ENCODE results near the gene FAH.
"Not testable (repeated sequence)": the region's sequence is repeated elsewhere in the genome, so short reads cannot be mapped to it uniquely, and the experiment has no call there.

The FAH gene

GRCh38 chr15:80152180-80152895, 461 bp upstream of the FAH start:
- peak; percentile 45 to 74 for DNase-seq

- no peak for DNase-seq
These were observed 1.1 kb downstream of the FAH start for GRCh38 chr15:80153900-80154299.

GRCh38 chr15:80154336-80154735, 1.5 kb downstream of the FAH start:
- no peak for DNase-seq

GRCh38 chr15:80155001-80155377, 2.2 kb downstream of the FAH start:
- no peak for DNase-seq

- not testable (repeated sequence) for DNase-seq
These were observed 2.8 kb downstream of the FAH start for GRCh38 chr15:80155378-80156175.

GRCh38 chr15:80156176-80156720, 3.4 kb downstream of the FAH start:
- DNase-seq: no peak

- DNase-seq: no peak
These were observed 4.4 kb downstream of the FAH start for GRCh38 chr15:80157215-80157614.

- no peak for DNase-seq
These were observed 6.5 kb downstream of the FAH start for GRCh38 chr15:80159301-80159700.

GRCh38 chr15:80159811-80160569, 7.2 kb downstream of the FAH start:
- no peak for DNase-seq

- no peak for DNase-seq
These were observed 7.9 kb downstream of the FAH start for GRCh38 chr15:80160570-80161156.

GRCh38 chr15:80161468-80162016, 8.7 kb downstream of the FAH start:
- no peak for DNase-seq

GRCh38 chr15:80162059-80162554, 9.3 kb downstream of the FAH start:
- DNase-seq: no peak

- no peak for DNase-seq
These were observed 10.4 kb downstream of the FAH start for GRCh38 chr15:80163217-80163616.

GRCh38 chr15:80163897-80164296, 11.1 kb downstream of the FAH start:
- no peak for DNase-seq

- no peak for DNase-seq
These were observed 15.1 kb downstream of the FAH start for GRCh38 chr15:80167936-80168335.

GRCh38 chr15:80168421-80168820, 15.6 kb downstream of the FAH start:
- no peak for DNase-seq

GRCh38 chr15:80169768-80170357, 17.1 kb downstream of the FAH start:
- DNase-seq: no peak

- no peak for DNase-seq
These were observed 17.8 kb downstream of the FAH start for GRCh38 chr15:80170596-80170995.

- no peak for DNase-seq
These were observed 19.0 kb downstream of the FAH start for GRCh38 chr15:80171787-80172186.

- no peak for DNase-seq
These were observed 19.6 kb downstream of the FAH start for GRCh38 chr15:80172401-80172800.

- peak in 1 of 2 experiments; percentile 2 for DNase-seq
These were observed 20.4 kb downstream of the FAH start for GRCh38 chr15:80173022-80173759.

Measured in NCI-H187 (cell line).